Endothelial cell of umbilical vein (primary cell): Measurements from ENCODE around the gene ZNRF3. TPM values are rescaled to one million over a fixed set of nuclear protein-coding genes. Genes with fewer than 3 reads are reported as not detected.

Experiments used
- BruUV-seq: library from RNA; stranded (reverse); fragments of 400-500 nt; replicated peaks from 2 replicates; lab custom pipeline; 2021; lab: Mats Ljungman, UMichigan
- CTCF ChIA-PET: fragments of 300-600, 350-600 bp; sonication (Branson Sonifier 250); formaldehyde crosslinking; loops from one replicate; lab custom pipeline; 2021; ENCODE audit warnings: antibody characterized with exemption, inconsistent platforms; lab: Charles Lee
- POLR2A ChIA-PET: fragments of 300-600, 350-600 bp; sonication (Branson Sonifier 250); formaldehyde crosslinking; loops from one replicate; lab custom pipeline; 2021; ENCODE audit warnings: antibody characterized with exemption, inconsistent platforms; lab: Charles Lee
- DNase-seq: peaks from one replicate; pipeline ENCODE4 v3.0.0-alpha.2; 2011; ENCODE audit warnings: low read depth, low spot score
- FAIRE-seq: peaks from 2 replicates; lab custom pipeline; 2011; peaks lifted over from hg19 to GRCh38; lab: Jason Lieb, UNC
- H2AFZ ChIP-seq: 2 replicates; pipeline ENCODE4 v1.6.0; 2012; ENCODE audit warnings: low read depth, low read length, control low read depth, inconsistent platforms
- H3K27ac ChIP-seq: 2 replicates; pipeline ENCODE4 v1.5.1; 2011; ENCODE audit warnings: low read depth, mild to moderate bottlenecking, control low read depth, low read length, moderate library complexity; ENCODE audit not compliant: insufficient read depth
- H3K27me3 ChIP-seq, 2 experiments: 2 replicates each; pipeline versions ENCODE4 v1.6.0 to v1.6.1; 2011; ENCODE audit warnings: low read length in 2 of 2, mixed read lengths in 1 of 2; ENCODE audit not compliant: control insufficient read depth in 2 of 2, insufficient read depth in 2 of 2
- H3K36me3 ChIP-seq, 2 experiments: 2 replicates in 1 of 2; 3 replicates in 1 of 2; pipeline ENCODE4 v1.5.1; 2011; ENCODE audit warnings: low read length in 2 of 2, mild to moderate bottlenecking in 1 of 2, moderate library complexity in 1 of 2; ENCODE audit not compliant: control insufficient read depth in 2 of 2, insufficient read depth in 2 of 2; ENCODE audit errors: extremely low read depth in 1 of 2
- H3K4me1 ChIP-seq: 3 replicates; pipeline ENCODE4 v1.5.1; 2011; ENCODE audit warnings: mild to moderate bottlenecking, low read length; ENCODE audit not compliant: control insufficient read depth, insufficient read depth; ENCODE audit errors: extremely low read depth
- H3K4me2 ChIP-seq: 2 replicates; pipeline ENCODE4 v1.6.1; 2011; ENCODE audit warnings: low read length, control low read depth, mixed read lengths; ENCODE audit not compliant: insufficient read depth
- H3K4me3 ChIP-seq, 3 experiments: fragments of 200-600 bp in 1 of 3; sonication (generic), shearing (Covaris generic) in 1 of 3; replicated peaks in 1 of 3; 2 replicates each; pipeline ENCODE4 v1.5.1; 2011 to 2016; ENCODE audit warnings: control low read depth in 3 of 3, low read length in 3 of 3, mild to moderate bottlenecking in 2 of 3, inconsistent platforms in 1 of 3, low read depth in 1 of 3, moderate library complexity in 1 of 3; ENCODE audit not compliant: insufficient read depth in 1 of 3
- H3K79me2 ChIP-seq: 2 replicates; pipeline ENCODE4 v1.6.0; 2012; ENCODE audit warnings: low read length, inconsistent platforms; ENCODE audit not compliant: control insufficient read depth, insufficient read depth
- H3K9ac ChIP-seq: replicated peaks from 2 replicates; pipeline ENCODE3; 2011; ENCODE audit warnings: low read length, control low read depth; ENCODE audit not compliant: insufficient read depth; ENCODE audit errors: extremely low read depth
- H3K9me1 ChIP-seq: replicated peaks from 3 replicates; pipeline ENCODE4 v1.6.0; 2011; ENCODE audit warnings: mild to moderate bottlenecking, low read length; ENCODE audit not compliant: control insufficient read depth, insufficient read depth; ENCODE audit errors: extremely low read depth
- H3K9me3 ChIP-seq: replicated peaks from 2 replicates; pipeline ENCODE4 v1.5.1; 2012; ENCODE audit warnings: low read length, inconsistent platforms; ENCODE audit not compliant: control insufficient read depth, insufficient read depth
- H4K20me1 ChIP-seq: replicated peaks from 2 replicates; pipeline ENCODE3; 2011; ENCODE audit warnings: mild to moderate bottlenecking, low read length; ENCODE audit not compliant: control insufficient read depth, insufficient read depth; ENCODE audit errors: extremely low read depth
- CTCF ChIP-seq, 2 donors: IDR thresholded peaks; 1 replicate in 1 of 2; 2 replicates in 1 of 2; pipeline ENCODE4 v1.5.1; 2011; ENCODE audit warnings: low read length in 2 of 2, mild to moderate bottlenecking in 2 of 2, moderate library complexity in 2 of 2, control low read depth in 1 of 2, inconsistent platforms in 1 of 2, low read depth in 1 of 2; ENCODE audit not compliant: insufficient read depth in 1 of 2; ENCODE audit errors: extremely low read depth in 1 of 2
- GATA2 ChIP-seq: IDR thresholded peaks from 2 replicates; pipeline ENCODE4 v1.7.0; 2011; ENCODE audit warnings: low read depth, mild to moderate bottlenecking, moderate library complexity, mixed read lengths, low read length; ENCODE audit not compliant: insufficient read length, insufficient read depth
- JUN ChIP-seq: IDR thresholded peaks from 2 replicates; pipeline ENCODE4 v1.6.1; 2011; ENCODE audit warnings: borderline replicate concordance, low read depth; ENCODE audit not compliant: insufficient read length, insufficient read depth
- MAX ChIP-seq: IDR thresholded peaks from 2 replicates; pipeline ENCODE4 v1.6.1; 2011; ENCODE audit not compliant: insufficient read depth, insufficient read length
- MYC ChIP-seq: IDR thresholded peaks from one replicate; pipeline ENCODE4 v1.6.1; 2011; ENCODE audit warnings: mild to moderate bottlenecking, low read depth, low read length
- POLR2A ChIP-seq: IDR thresholded peaks from 2 replicates; pipeline ENCODE4 v1.6.1; 2012; ENCODE audit warnings: low read depth, mild to moderate bottlenecking, control low read depth, low read length
- POLR2AphosphoS5 ChIP-seq: IDR thresholded peaks from 2 replicates; pipeline ENCODE4 v1.6.1; 2012; ENCODE audit warnings: low read depth, mild to moderate bottlenecking, control low read depth, low read length, moderate library complexity; ENCODE audit not compliant: insufficient read depth
- dilution Hi-C: fragments of 300-500 bp; cut with MboI; formaldehyde crosslinking; loops from one replicate; pipeline ENCODE4 v1.15.0; 2019; ENCODE audit warnings: low sequenced_read_pairs; ENCODE audit not compliant: extremely low pct_ligation_motif_present
- intact Hi-C: fragments of 100-400 bp; cut with micrococcal nuclease; formaldehyde crosslinking; loops from one replicate; pipeline ENCODE4 v1.10.0; 2022
- polyA plus RNA-seq, 4 experiments: library from polyadenylated mRNA; depleted of rRNA in 3 of 4; stranded (reverse) in 3 of 4; unstranded in 1 of 4; fragments of >200 nt; gene quantifications; 2 replicates each; pipeline versions ENCODE4 v1.2.1 to v1.2.3, GENCODE V29; 2011 to 2012; ENCODE audit warnings: missing spikeins in 1 of 4
- total RNA-seq: library from RNA; stranded (reverse); gene quantifications from 2 replicates; pipeline ENCODE4 v1.2.3, GENCODE V29; 2021

The ZNRF3 gene
- total and polyA plus RNA-seq, 2 donors (not counting 3 experiments of a cell fraction or from before 2014, with no cell fraction given) = 2.7 to 5.2 TPM

- CTCF ChIA-PET = interaction anchor here (0.9 to 1.2 kb wide), 2 partner anchors 17 to 106 kb away, joined by 3 read pairs; no protein-coding TSS in a partner anchor
These were observed 51.8 kb downstream of the ZNRF3 start for GRCh38 chr22:28935140-28935539.

More at GRCh38 chr22:28935140-28935539, 51.8 kb downstream of the ZNRF3 start:
- Histone ChIP-seq H3K4me2 (no peak overlapping the region), H3K9ac (no peak overlapping the region), H3K27ac (no peak overlapping the region), H3K79me2 (no peaks in the 10 kb centered on the region), H3K9me3 (no peaks in the 10 kb centered on the region), H3K4me3 (no peak overlapping the region), H3K27me3 (no peaks in the 10 kb centered on the region), H3K36me3 (no peaks in the 10 kb centered on the region), H3K9me1 (no peaks in the 10 kb centered on the region), H2AFZ (no peak overlapping the region), H4K20me1 (no peaks in the 10 kb centered on the region), H3K4me1 (peaks cover 14% of the 10 kb centered on the region)
- dilution Hi-C loops (no loop called here), intact Hi-C loops (loop anchor here (5.0 kb wide), 1 partner anchor 53 kb away; the partner anchor contains the start of gene ZNRF3)
- BruUV-seq = no TSS peak
- no peak for TF ChIP-seq GATA2
- TF ChIP-seq POLR2AphosphoS5 = no peak
- TF ChIP-seq POLR2A = no peak
- TF ChIP-seq MAX = no peak
- TF ChIP-seq JUN = no peak
- TF ChIP-seq MYC = no peak
- TF ChIP-seq CTCF (IDR thresholded peaks at IDR 0.05; ENCODE audit: extremely low read depth in 1 of 2, insufficient read depth in 1 of 2, low read depth in 1 of 2, low read length in 2 of 2) = no peak
- no peak for FAIRE-seq
- POLR2A ChIA-PET = interaction anchor here (0.6 kb wide), 1 partner anchor 9 kb away, joined by 3 read pairs; no protein-coding TSS in a partner anchor
- DNase-seq = no peak
